ENCODE results near the gene FGF14.

The FGF14 gene

GRCh38 chr13:101798437-101798836 is 603.4 kb downstream of the FGF14 start:
- no peaks in the 10 kb centered on the region for H3K9me3 ChIP-seq (ENCODE audit: control insufficient read depth in 1 of 2, low read length in 2 of 2)
- H3K36me3 ChIP-seq (ENCODE audit: control insufficient read depth in 1 of 2, insufficient read depth in 2 of 2, low read length in 2 of 2), result no peaks in the 10 kb centered on the region
- no peak overlapping the region for H3K4me3 ChIP-seq (ENCODE audit: low read depth in 1 of 2, low read length in 2 of 2)
- no peaks in the 10 kb centered on the region for H3K27me3 ChIP-seq (ENCODE audit: low read depth, low read length)
- H3K27ac ChIP-seq (ENCODE audit: low read length), result no peak overlapping the region
- no peaks in the 10 kb centered on the region for H3K4me1 ChIP-seq (ENCODE audit: control insufficient read depth in 1 of 2, insufficient read depth in 2 of 2, low read length in 2 of 2)

GRCh38 chr13:101795460-101795859 is 606.4 kb downstream of the FGF14 start:
- Histone ChIP-seq H3K36me3 (ENCODE audit: control insufficient read depth in 1 of 2, insufficient read depth in 2 of 2, low read length in 2 of 2) (no peaks in the 10 kb centered on the region), H3K27me3 (ENCODE audit: low read depth, low read length) (no peaks in the 10 kb centered on the region), H3K9me3 (ENCODE audit: control insufficient read depth in 1 of 2, low read length in 2 of 2) (no peaks in the 10 kb centered on the region), H3K4me3 (ENCODE audit: low read depth in 1 of 2, low read length in 2 of 2) (no peak overlapping the region), H3K27ac (ENCODE audit: low read length) (no peak overlapping the region), H3K4me1 (ENCODE audit: control insufficient read depth in 1 of 2, insufficient read depth in 2 of 2, low read length in 2 of 2) (no peaks in the 10 kb centered on the region)

- H3K27ac ChIP-seq (ENCODE audit: low read length), result no peak overlapping the region
Observed at GRCh38 chr13:101795025-101795424, 606.8 kb downstream of the FGF14 start.

GRCh38 chr13:101792189-101792588 is 609.7 kb downstream of the FGF14 start:
- Histone ChIP-seq H3K36me3 (ENCODE audit: control insufficient read depth in 1 of 2, insufficient read depth in 2 of 2, low read length in 2 of 2) (no peaks in the 10 kb centered on the region), H3K4me3 (ENCODE audit: low read depth in 1 of 2, low read length in 2 of 2) (no peak overlapping the region), H3K27ac (ENCODE audit: low read length) (no peak overlapping the region), H3K27me3 (ENCODE audit: low read depth, low read length) (no peaks in the 10 kb centered on the region), H3K9me3 (ENCODE audit: control insufficient read depth in 1 of 2, low read length in 2 of 2) (no peaks in the 10 kb centered on the region), H3K4me1 (ENCODE audit: control insufficient read depth in 1 of 2, insufficient read depth in 2 of 2, low read length in 2 of 2) (no peaks in the 10 kb centered on the region)

More at GRCh38 chr13:101795025-101795424, 606.8 kb downstream of the FGF14 start:
- H3K36me3 ChIP-seq (ENCODE audit: control insufficient read depth in 1 of 2, insufficient read depth in 2 of 2, low read length in 2 of 2), result no peaks in the 10 kb centered on the region
- no peaks in the 10 kb centered on the region for H3K27me3 ChIP-seq (ENCODE audit: low read depth, low read length)
- H3K4me3 ChIP-seq (ENCODE audit: low read depth in 1 of 2, low read length in 2 of 2), result no peak overlapping the region
- H3K4me1 ChIP-seq (ENCODE audit: control insufficient read depth in 1 of 2, insufficient read depth in 2 of 2, low read length in 2 of 2), result no peaks in the 10 kb centered on the region
- H3K9me3 ChIP-seq (ENCODE audit: control insufficient read depth in 1 of 2, low read length in 2 of 2), result no peaks in the 10 kb centered on the region

- H3K9me3 ChIP-seq (ENCODE audit: control insufficient read depth in 1 of 2, low read length in 2 of 2), result no peaks in the 10 kb centered on the region
- H3K27me3 ChIP-seq (ENCODE audit: low read depth, low read length), result no peaks in the 10 kb centered on the region
- H3K4me1 ChIP-seq (ENCODE audit: control insufficient read depth in 1 of 2, insufficient read depth in 2 of 2, low read length in 2 of 2), result no peaks in the 10 kb centered on the region
- H3K36me3 ChIP-seq (ENCODE audit: control insufficient read depth in 1 of 2, insufficient read depth in 2 of 2, low read length in 2 of 2), result no peaks in the 10 kb centered on the region
- no peak overlapping the region for H3K4me3 ChIP-seq (ENCODE audit: low read depth in 1 of 2, low read length in 2 of 2)
- no peak overlapping the region for H3K27ac ChIP-seq (ENCODE audit: low read length)
Observed at GRCh38 chr13:101785858-101786257, 616.0 kb downstream of the FGF14 start.

- Histone ChIP-seq H3K4me3 (ENCODE audit: low read depth in 1 of 2, low read length in 2 of 2) (no peak overlapping the region), H3K9me3 (ENCODE audit: control insufficient read depth in 1 of 2, low read length in 2 of 2) (no peaks in the 10 kb centered on the region), H3K36me3 (ENCODE audit: control insufficient read depth in 1 of 2, insufficient read depth in 2 of 2, low read length in 2 of 2) (no peaks in the 10 kb centered on the region), H3K27ac (ENCODE audit: low read length) (no peak overlapping the region), H3K27me3 (ENCODE audit: low read depth, low read length) (no peaks in the 10 kb centered on the region), H3K4me1 (ENCODE audit: control insufficient read depth in 1 of 2, insufficient read depth in 2 of 2, low read length in 2 of 2) (no peaks in the 10 kb centered on the region)
Observed at GRCh38 chr13:101784313-101784712, 617.5 kb downstream of the FGF14 start.

- no peaks in the 10 kb centered on the region for H3K36me3 ChIP-seq (ENCODE audit: control insufficient read depth in 1 of 2, insufficient read depth in 2 of 2, low read length in 2 of 2)
- no peaks in the 10 kb centered on the region for H3K9me3 ChIP-seq (ENCODE audit: control insufficient read depth in 1 of 2, low read length in 2 of 2)
- no peaks in the 10 kb centered on the region for H3K27me3 ChIP-seq (ENCODE audit: low read depth, low read length)
- no peak overlapping the region for H3K27ac ChIP-seq (ENCODE audit: low read length)
- H3K4me1 ChIP-seq (ENCODE audit: control insufficient read depth in 1 of 2, insufficient read depth in 2 of 2, low read length in 2 of 2), result no peaks in the 10 kb centered on the region
- H3K4me3 ChIP-seq (ENCODE audit: low read depth in 1 of 2, low read length in 2 of 2), result no peak overlapping the region
Observed at GRCh38 chr13:101783554-101783953, 618.3 kb downstream of the FGF14 start.

- Histone ChIP-seq H3K36me3 (ENCODE audit: control insufficient read depth in 1 of 2, insufficient read depth in 2 of 2, low read length in 2 of 2) (no peaks in the 10 kb centered on the region), H3K4me3 (ENCODE audit: low read depth in 1 of 2, low read length in 2 of 2) (no peak overlapping the region), H3K27me3 (ENCODE audit: low read depth, low read length) (no peaks in the 10 kb centered on the region), H3K27ac (ENCODE audit: low read length) (no peak overlapping the region), H3K4me1 (ENCODE audit: control insufficient read depth in 1 of 2, insufficient read depth in 2 of 2, low read length in 2 of 2) (no peaks in the 10 kb centered on the region), H3K9me3 (ENCODE audit: control insufficient read depth in 1 of 2, low read length in 2 of 2) (no peaks in the 10 kb centered on the region)
Observed at GRCh38 chr13:101780211-101780610, 621.6 kb downstream of the FGF14 start.

- H3K27ac ChIP-seq (ENCODE audit: low read length), result no peak overlapping the region
- no peaks in the 10 kb centered on the region for H3K9me3 ChIP-seq (ENCODE audit: control insufficient read depth in 1 of 2, low read length in 2 of 2)
- no peaks in the 10 kb centered on the region for H3K27me3 ChIP-seq (ENCODE audit: low read depth, low read length)
- H3K36me3 ChIP-seq (ENCODE audit: control insufficient read depth in 1 of 2, insufficient read depth in 2 of 2, low read length in 2 of 2), result no peaks in the 10 kb centered on the region
- H3K4me3 ChIP-seq (ENCODE audit: low read depth in 1 of 2, low read length in 2 of 2), result no peak overlapping the region
- no peaks in the 10 kb centered on the region for H3K4me1 ChIP-seq (ENCODE audit: control insufficient read depth in 1 of 2, insufficient read depth in 2 of 2, low read length in 2 of 2)
Observed at GRCh38 chr13:101779147-101779546, 622.7 kb downstream of the FGF14 start.

GRCh38 chr13:101775267-101775666 is 626.6 kb downstream of the FGF14 start:
- no peaks in the 10 kb centered on the region for H3K27me3 ChIP-seq (ENCODE audit: low read depth, low read length)
- no peaks in the 10 kb centered on the region for H3K9me3 ChIP-seq (ENCODE audit: control insufficient read depth in 1 of 2, low read length in 2 of 2)
- H3K4me3 ChIP-seq (ENCODE audit: low read depth in 1 of 2, low read length in 2 of 2), result no peak overlapping the region
- H3K4me1 ChIP-seq (ENCODE audit: control insufficient read depth in 1 of 2, insufficient read depth in 2 of 2, low read length in 2 of 2), result no peaks in the 10 kb centered on the region
- no peaks in the 10 kb centered on the region for H3K36me3 ChIP-seq (ENCODE audit: control insufficient read depth in 1 of 2, insufficient read depth in 2 of 2, low read length in 2 of 2)
- H3K27ac ChIP-seq (ENCODE audit: low read length), result no peak overlapping the region

GRCh38 chr13:101774393-101774792 is 627.5 kb downstream of the FGF14 start:
- no peak overlapping the region for H3K27ac ChIP-seq (ENCODE audit: low read length)
- no peaks in the 10 kb centered on the region for H3K36me3 ChIP-seq (ENCODE audit: control insufficient read depth in 1 of 2, insufficient read depth in 2 of 2, low read length in 2 of 2)
- H3K4me3 ChIP-seq (ENCODE audit: low read depth in 1 of 2, low read length in 2 of 2), result no peak overlapping the region
- no peaks in the 10 kb centered on the region for H3K9me3 ChIP-seq (ENCODE audit: control insufficient read depth in 1 of 2, low read length in 2 of 2)
- H3K4me1 ChIP-seq (ENCODE audit: control insufficient read depth in 1 of 2, insufficient read depth in 2 of 2, low read length in 2 of 2), result no peaks in the 10 kb centered on the region
- no peaks in the 10 kb centered on the region for H3K27me3 ChIP-seq (ENCODE audit: low read depth, low read length)

- H3K27ac ChIP-seq (ENCODE audit: low read length), result no peak overlapping the region
- H3K4me3 ChIP-seq (ENCODE audit: low read depth in 1 of 2, low read length in 2 of 2), result no peak overlapping the region
- no peaks in the 10 kb centered on the region for H3K4me1 ChIP-seq (ENCODE audit: control insufficient read depth in 1 of 2, insufficient read depth in 2 of 2, low read length in 2 of 2)
- H3K27me3 ChIP-seq (ENCODE audit: low read depth, low read length), result no peaks in the 10 kb centered on the region
- no peaks in the 10 kb centered on the region for H3K9me3 ChIP-seq (ENCODE audit: control insufficient read depth in 1 of 2, low read length in 2 of 2)
- no peaks in the 10 kb centered on the region for H3K36me3 ChIP-seq (ENCODE audit: control insufficient read depth in 1 of 2, insufficient read depth in 2 of 2, low read length in 2 of 2)
Observed at GRCh38 chr13:101773062-101773461, 628.8 kb downstream of the FGF14 start.

Data from muscle layer of duodenum (tissue), 2 donors.